B cell (primary cell): ENCODE data around the gene KIAA1210. TPM values are rescaled to one million over a fixed set of nuclear protein-coding genes. Genes with fewer than 3 reads are reported as not detected.

Source experiments
- ATAC-seq: fragments of 200-7000 bp; cut with Tn5 transposase; one replicate; pipeline ENCODE4 v1.10.0; 2021; ENCODE audit warnings: low read depth, mild to moderate bottlenecking, moderate number of reproducible peaks, moderate library complexity
- CTCF ChIA-PET: fragments of 350-600 bp; sonication (Branson Sonifier 250); formaldehyde crosslinking; loops from one replicate; lab custom pipeline; 2021; ENCODE audit warnings: antibody characterized with exemption, inconsistent platforms; lab: Charles Lee
- POLR2A ChIA-PET: fragments of 350-600 bp; sonication (Branson Sonifier 250); formaldehyde crosslinking; loops from one replicate; lab custom pipeline; 2021; ENCODE audit warnings: antibody characterized with exemption; lab: Charles Lee
- DNase-seq: peaks from one replicate; pipeline ENCODE4 v3.0.0; 2013
- H2AFZ ChIP-seq: 2 replicates; pipeline ENCODE4 v1.6.1; 2012; ENCODE audit warnings: mild to moderate bottlenecking, low read depth, low read length; ENCODE audit not compliant: insufficient read depth, poor library complexity, severe bottlenecking
- H3K27ac ChIP-seq, 2 donors: 1 replicate in 1 of 2; 2 replicates in 1 of 2; pipeline ENCODE4 v1.5.1; 2012 to 2013; ENCODE audit warnings: low read length in 2 of 2, mild to moderate bottlenecking in 2 of 2, moderate library complexity in 1 of 2
- H3K27me3 ChIP-seq, 4 experiments: fragments of 200-600 bp in 1 of 4; sonication (generic) in 1 of 4; replicated peaks in 1 of 4; 1 replicate in 2 of 4; 2 replicates in 2 of 4; pipeline versions ENCODE4 v1.6.1 to v1.7.0; 2013 to 2016; ENCODE audit warnings: low read length in 3 of 4, mild to moderate bottlenecking in 2 of 4, mixed read lengths in 1 of 4, moderate library complexity in 1 of 4; ENCODE audit not compliant: insufficient read depth in 4 of 4, control insufficient read depth in 3 of 4; ENCODE audit errors: control extremely low read depth in 1 of 4
- H3K36me3 ChIP-seq, 2 experiments: replicated peaks in 1 of 2; 1 replicate in 1 of 2; 2 replicates in 1 of 2; pipeline versions ENCODE4 v1.6.1 to v1.7.1; 2013; ENCODE audit warnings: low read length in 1 of 2; ENCODE audit not compliant: insufficient read depth in 2 of 2, control insufficient read depth in 1 of 2; ENCODE audit errors: control extremely low read depth in 1 of 2, extremely low read depth in 1 of 2
- H3K4me1 ChIP-seq, 2 donors: fragments of 200-600 bp in 1 of 2; sonication (generic) in 1 of 2; 1 replicate in 1 of 2; 2 replicates in 1 of 2; pipeline versions ENCODE4 v1.5.1 to v1.6.1; 2013 to 2017; ENCODE audit warnings: low read length in 2 of 2; ENCODE audit not compliant: control insufficient read depth in 2 of 2, insufficient read depth in 2 of 2
- H3K4me2 ChIP-seq: replicated peaks from 2 replicates; pipeline ENCODE3; 2012; ENCODE audit warnings: mild to moderate bottlenecking, low read depth, low read length; ENCODE audit not compliant: poor library complexity, severe bottlenecking
- H3K4me3 ChIP-seq, 5 experiments: fragments of 200-600 bp in 1 of 5; sonication (generic) in 1 of 5; 1 replicate in 3 of 5; 2 replicates in 2 of 5; pipeline versions ENCODE4 v1.5.1 to v1.7.0; 2011 to 2016; ENCODE audit warnings: low read length in 4 of 5, mild to moderate bottlenecking in 4 of 5, low read depth in 2 of 5, control low read depth in 1 of 5, moderate library complexity in 1 of 5; ENCODE audit not compliant: insufficient read depth in 1 of 5; ENCODE audit errors: control extremely low read depth in 1 of 5, extremely low read depth in 1 of 5
- H3K79me2 ChIP-seq: fragments of 200-600 bp; sonication (generic); one replicate; pipeline ENCODE4 v1.6.0; 2016; ENCODE audit warnings: low read length; ENCODE audit not compliant: control insufficient read depth, insufficient read depth
- H3K9ac ChIP-seq: fragments of 200-600 bp; sonication (generic); 2 replicates; pipeline ENCODE4 v1.6.1; 2017; ENCODE audit warnings: mild to moderate bottlenecking, low read length, moderate library complexity
- H3K9me3 ChIP-seq, 3 donors: one replicate each; pipeline versions ENCODE4 v1.6.1 to v1.7.1; 2013; ENCODE audit warnings: low read length in 2 of 3; ENCODE audit not compliant: control insufficient read depth in 2 of 3, insufficient read depth in 1 of 3; ENCODE audit errors: control extremely low read depth in 1 of 3
- H4K20me1 ChIP-seq: 2 replicates; pipeline ENCODE4 v1.6.0; 2012; ENCODE audit warnings: mild to moderate bottlenecking, low read length; ENCODE audit not compliant: insufficient read depth, control insufficient read depth, poor library complexity, severe bottlenecking
- H3K27ac Mint-ChIP-seq: one replicate; pipeline ENCODE4 v1.8.0; 2021; ENCODE audit warnings: mixed read lengths
- H3K27me3 Mint-ChIP-seq: one replicate; pipeline ENCODE4 v1.8.0; 2021; ENCODE audit warnings: mixed read lengths
- H3K4me1 Mint-ChIP-seq: one replicate; pipeline ENCODE4 v1.8.0; 2021; ENCODE audit warnings: mixed read lengths
- H3K4me3 Mint-ChIP-seq: one replicate; pipeline ENCODE4 v1.8.0; 2021; ENCODE audit warnings: mixed read lengths
- H3K9me3 Mint-ChIP-seq: one replicate; pipeline ENCODE4 v1.8.0; 2022; ENCODE audit warnings: mixed read lengths; ENCODE audit not compliant: insufficient read depth
- EZH2 ChIP-seq: IDR thresholded peaks from 2 replicates; pipeline ENCODE4 v1.6.1; 2012; ENCODE audit warnings: borderline replicate concordance, low read depth, mild to moderate bottlenecking, moderate library complexity, low read length; ENCODE audit not compliant: insufficient read depth, poor library complexity, severe bottlenecking
- WGBS: methylation state at CpG from one replicate; pipeline ENCODE4 v1.1.5; 2013; ENCODE audit warnings: missing lambda C conversion rate; ENCODE audit not compliant: insufficient coverage; 5-methylcytosine and 5-hydroxymethylcytosine counted together
- intact Hi-C: fragments of 100-400 bp; cut with micrococcal nuclease; formaldehyde crosslinking; loops from one replicate; pipeline ENCODE4 v1.10.0; 2022
- polyA plus RNA-seq: library from polyadenylated mRNA; depleted of rRNA; stranded (reverse); fragments of >200 nt; gene quantifications from 2 replicates; pipeline ENCODE4 v1.2.3, GENCODE V29; 2012
- total RNA-seq, 2 donors: library from RNA; stranded (reverse); fragments of 120-200 nt in 1 of 2; gene quantifications; 1 replicate in 1 of 2; 2 replicates in 1 of 2; pipeline versions ENCODE4 v1.2.3 to v1.2.4, GENCODE V29; 2013 to 2022
- TF ChIP-seq, protein P1 (sequence below): fragments of 200-600 bp; IDR thresholded peaks from one replicate; pipeline ENCODE4 v1.8.0; 2022; ENCODE audit warnings: antibody characterized with exemption, mild to moderate bottlenecking

Gene KIAA1210
- total and polyA plus RNA-seq, 2 donors (not counting 1 experiment from before 2014, with no cell fraction given) = not detected

GRCh38 chrX:119090627-119091026 is 37.0 kb downstream of the KIAA1210 start:
- H3K9me3 ChIP-seq = no peaks in the 10 kb centered on the region

GRCh38 chrX:119089619-119090018 is 38.0 kb downstream of the KIAA1210 start:
- Histone ChIP-seq H4K20me1 (no peaks in the 10 kb centered on the region), H3K79me2 (no peaks in the 10 kb centered on the region), H3K4me2 (no peak overlapping the region), H3K9ac (no peak overlapping the region), H3K27me3 (no peaks in the 10 kb centered on the region), H3K36me3 (no peaks in the 10 kb centered on the region), H3K27ac (no peak overlapping the region), H3K4me1 (peaks cover 7% of the 10 kb centered on the region in 2 donors), H3K4me3 (no peak overlapping the region), H2AFZ (no peak overlapping the region), H3K9me3 (no peaks in the 10 kb centered on the region)
- TF ChIP-seq, protein P1, sequence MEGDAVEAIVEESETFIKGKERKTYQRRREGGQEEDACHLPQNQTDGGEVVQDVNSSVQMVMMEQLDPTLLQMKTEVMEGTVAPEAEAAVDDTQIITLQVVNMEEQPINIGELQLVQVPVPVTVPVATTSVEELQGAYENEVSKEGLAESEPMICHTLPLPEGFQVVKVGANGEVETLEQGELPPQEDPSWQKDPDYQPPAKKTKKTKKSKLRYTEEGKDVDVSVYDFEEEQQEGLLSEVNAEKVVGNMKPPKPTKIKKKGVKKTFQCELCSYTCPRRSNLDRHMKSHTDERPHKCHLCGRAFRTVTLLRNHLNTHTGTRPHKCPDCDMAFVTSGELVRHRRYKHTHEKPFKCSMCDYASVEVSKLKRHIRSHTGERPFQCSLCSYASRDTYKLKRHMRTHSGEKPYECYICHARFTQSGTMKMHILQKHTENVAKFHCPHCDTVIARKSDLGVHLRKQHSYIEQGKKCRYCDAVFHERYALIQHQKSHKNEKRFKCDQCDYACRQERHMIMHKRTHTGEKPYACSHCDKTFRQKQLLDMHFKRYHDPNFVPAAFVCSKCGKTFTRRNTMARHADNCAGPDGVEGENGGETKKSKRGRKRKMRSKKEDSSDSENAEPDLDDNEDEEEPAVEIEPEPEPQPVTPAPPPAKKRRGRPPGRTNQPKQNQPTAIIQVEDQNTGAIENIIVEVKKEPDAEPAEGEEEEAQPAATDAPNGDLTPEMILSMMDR = no peak
- no peak for TF ChIP-seq EZH2
- POLR2A ChIA-PET = no interaction called here
- no peaks in the 10 kb centered on the region for H3K27me3 Mint-ChIP-seq
- intact Hi-C loops = no loop called here
- no CpG with 5 or more reads among the region's 1 CpG for WGBS
- CTCF ChIA-PET = no interaction called here
- DNase-seq (peak; percentile 36), ATAC-seq (peak; percentile 21)
- H3K4me3 Mint-ChIP-seq = no peak overlapping the region
- peaks cover 7% of the 10 kb centered on the region for H3K4me1 Mint-ChIP-seq
- H3K9me3 Mint-ChIP-seq = no peaks in the 10 kb centered on the region
- H3K27ac Mint-ChIP-seq = no peak overlapping the region

More at GRCh38 chrX:119090627-119091026, 37.0 kb downstream of the KIAA1210 start:
- Mint-ChIP-seq H3K9me3 (no peaks in the 10 kb centered on the region), H3K4me3 (no peak overlapping the region), H3K27ac (no peak overlapping the region), H3K27me3 (no peaks in the 10 kb centered on the region), H3K4me1 (peaks cover 7% of the 10 kb centered on the region)
- H3K9ac ChIP-seq = no peak overlapping the region
- H3K27ac ChIP-seq = no peak overlapping the region
- no peaks in the 10 kb centered on the region for H3K36me3 ChIP-seq
- POLR2A ChIA-PET = no interaction called here
- ATAC-seq (no peak), DNase-seq (no peak)
- H3K4me3 ChIP-seq = no peak overlapping the region
- CTCF ChIA-PET = no interaction called here
- H3K4me1 ChIP-seq = peaks cover 7% of the 10 kb centered on the region in 2 donors
- H3K4me2 ChIP-seq = no peak overlapping the region
- H4K20me1 ChIP-seq = no peaks in the 10 kb centered on the region
- H3K79me2 ChIP-seq = no peaks in the 10 kb centered on the region
- no peak overlapping the region for H2AFZ ChIP-seq
- intact Hi-C loops = no loop called here
- WGBS = no CpG with 5 or more reads among the region's 1 CpG
- H3K27me3 ChIP-seq = no peaks in the 10 kb centered on the region
- no peak for TF ChIP-seq EZH2
- TF ChIP-seq, protein P1 = no peak
